OCI-LY3 (cell line): Measurements from ENCODE around the gene NPTX1.

Experiments used
- EZH2phosphoT487 ChIP-seq: fragments of 200-600 bp; shearing (Covaris generic); IDR thresholded peaks from 2 replicates; pipeline ENCODE4 v1.6.1; 2018; ENCODE audit warnings: antibody characterized with exemption, mixed run types, low read depth
- TF ChIP-seq, protein P1 (sequence below): fragments of 200-600, 300-600 bp; sonication (generic); IDR thresholded peaks from 2 replicates; pipeline ENCODE4 v1.5.1; 2014; ENCODE audit warnings: antibody characterized with exemption, low read length, low read depth

DNA sequence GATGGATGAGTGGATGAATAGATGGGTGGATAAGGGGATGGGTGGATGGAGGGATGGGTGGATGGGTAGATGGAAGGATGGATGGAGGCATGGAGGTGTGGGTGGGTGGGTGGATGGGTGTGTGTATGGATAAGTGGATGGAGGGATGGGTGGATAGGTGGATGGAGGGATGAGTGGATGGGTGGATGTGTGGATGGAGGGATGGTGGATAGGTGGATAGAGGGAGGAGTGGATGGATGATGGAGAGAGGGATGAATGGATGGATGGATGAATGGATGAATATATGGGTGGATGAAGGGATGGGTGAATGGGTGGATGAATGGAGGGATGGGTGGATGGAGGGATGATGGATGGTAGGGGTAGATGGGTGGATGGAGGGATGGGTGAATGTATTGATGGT lies 27.5 kb upstream of the NPTX1 start:
- TF ChIP-seq, protein P1, sequence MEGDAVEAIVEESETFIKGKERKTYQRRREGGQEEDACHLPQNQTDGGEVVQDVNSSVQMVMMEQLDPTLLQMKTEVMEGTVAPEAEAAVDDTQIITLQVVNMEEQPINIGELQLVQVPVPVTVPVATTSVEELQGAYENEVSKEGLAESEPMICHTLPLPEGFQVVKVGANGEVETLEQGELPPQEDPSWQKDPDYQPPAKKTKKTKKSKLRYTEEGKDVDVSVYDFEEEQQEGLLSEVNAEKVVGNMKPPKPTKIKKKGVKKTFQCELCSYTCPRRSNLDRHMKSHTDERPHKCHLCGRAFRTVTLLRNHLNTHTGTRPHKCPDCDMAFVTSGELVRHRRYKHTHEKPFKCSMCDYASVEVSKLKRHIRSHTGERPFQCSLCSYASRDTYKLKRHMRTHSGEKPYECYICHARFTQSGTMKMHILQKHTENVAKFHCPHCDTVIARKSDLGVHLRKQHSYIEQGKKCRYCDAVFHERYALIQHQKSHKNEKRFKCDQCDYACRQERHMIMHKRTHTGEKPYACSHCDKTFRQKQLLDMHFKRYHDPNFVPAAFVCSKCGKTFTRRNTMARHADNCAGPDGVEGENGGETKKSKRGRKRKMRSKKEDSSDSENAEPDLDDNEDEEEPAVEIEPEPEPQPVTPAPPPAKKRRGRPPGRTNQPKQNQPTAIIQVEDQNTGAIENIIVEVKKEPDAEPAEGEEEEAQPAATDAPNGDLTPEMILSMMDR: no peak
- no peak for TF ChIP-seq EZH2phosphoT487
